ENCODE measurements around the gene PRPF38B.

PRPF38B gene, protein sequence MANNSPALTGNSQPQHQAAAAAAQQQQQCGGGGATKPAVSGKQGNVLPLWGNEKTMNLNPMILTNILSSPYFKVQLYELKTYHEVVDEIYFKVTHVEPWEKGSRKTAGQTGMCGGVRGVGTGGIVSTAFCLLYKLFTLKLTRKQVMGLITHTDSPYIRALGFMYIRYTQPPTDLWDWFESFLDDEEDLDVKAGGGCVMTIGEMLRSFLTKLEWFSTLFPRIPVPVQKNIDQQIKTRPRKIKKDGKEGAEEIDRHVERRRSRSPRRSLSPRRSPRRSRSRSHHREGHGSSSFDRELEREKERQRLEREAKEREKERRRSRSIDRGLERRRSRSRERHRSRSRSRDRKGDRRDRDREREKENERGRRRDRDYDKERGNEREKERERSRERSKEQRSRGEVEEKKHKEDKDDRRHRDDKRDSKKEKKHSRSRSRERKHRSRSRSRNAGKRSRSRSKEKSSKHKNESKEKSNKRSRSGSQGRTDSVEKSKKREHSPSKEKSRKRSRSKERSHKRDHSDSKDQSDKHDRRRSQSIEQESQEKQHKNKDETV

DNA sequence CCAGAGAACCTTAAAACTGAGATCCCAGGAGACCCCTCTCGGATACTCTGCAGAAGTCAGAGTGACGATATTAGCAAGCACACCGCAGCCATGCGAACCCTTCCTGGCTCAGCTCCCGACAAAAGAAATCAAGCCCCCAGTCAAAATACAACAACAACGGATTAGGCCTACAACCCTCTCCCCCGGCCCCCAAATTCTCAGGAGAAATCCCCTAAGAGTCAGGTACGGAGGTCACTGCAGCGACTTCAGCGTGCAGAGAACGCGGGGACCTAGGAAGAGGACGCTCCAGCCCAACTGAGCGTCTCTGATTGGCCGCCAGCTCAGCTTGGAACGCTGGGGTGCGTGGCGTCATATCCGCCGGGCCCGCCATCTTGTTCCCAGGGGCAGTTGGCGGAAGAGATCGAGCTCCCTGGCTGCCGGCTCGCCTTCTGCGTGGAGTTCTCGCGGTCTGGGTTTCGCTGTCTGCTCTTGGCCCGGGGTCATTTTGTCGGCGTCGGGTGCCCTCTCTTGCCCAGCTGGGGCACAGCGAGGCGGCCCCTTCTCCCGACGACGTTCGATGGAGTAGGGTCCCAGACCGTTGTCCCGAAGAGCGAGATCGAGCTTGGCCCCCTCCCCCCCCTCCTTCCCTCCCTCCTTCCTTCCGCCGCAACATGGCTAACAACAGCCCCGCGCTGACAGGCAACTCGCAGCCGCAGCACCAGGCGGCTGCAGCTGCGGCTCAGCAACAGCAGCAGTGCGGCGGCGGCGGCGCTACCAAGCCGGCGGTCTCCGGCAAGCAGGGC lies at the start of gene PRPF38B:
TSS of gene PRPF38B (plus strand) at position 369 of the 782 bp plus-strand sequence. CDS start at position 651, 282 bp downstream.
- no peaks in the 10 kb centered on the region for H3K27me3 ChIP-seq (ENCODE audit: low read depth)
- in situ Hi-C loops (cut with MboI; ENCODE audit: low sequenced_read_pairs) = no loop called here
- H3K4me1 ChIP-seq = peaks cover 19% of the 10 kb centered on the region
- peak within 1 kb of the TSS; percentile 92 for H3K4me3 ChIP-seq
- peak; percentile 92 to 94 for DNase-seq (ENCODE audit: low spot score in 2 of 2)
- no peaks in the 10 kb centered on the region for H3K9me3 ChIP-seq
- H3K36me3 ChIP-seq (replicated peaks) = peaks cover 25% of the 10 kb centered on the region

- DNase-seq (ENCODE audit: low spot score in 2 of 2) = peak; percentile 56 to 71
- no peaks in the 10 kb centered on the region for H3K9me3 ChIP-seq
- no peaks in the 10 kb centered on the region for H3K36me3 ChIP-seq (replicated peaks)
- no peaks in the 10 kb centered on the region for H3K4me1 ChIP-seq
- H3K4me3 ChIP-seq = no peak overlapping the region
- in situ Hi-C loops (cut with MboI; ENCODE audit: low sequenced_read_pairs) = no loop called here
- H3K27me3 ChIP-seq (ENCODE audit: low read depth) = no peaks in the 10 kb centered on the region
These were observed 48.4 kb upstream of the PRPF38B start for GRCh38 chr1:108643492-108644335.

DNA sequence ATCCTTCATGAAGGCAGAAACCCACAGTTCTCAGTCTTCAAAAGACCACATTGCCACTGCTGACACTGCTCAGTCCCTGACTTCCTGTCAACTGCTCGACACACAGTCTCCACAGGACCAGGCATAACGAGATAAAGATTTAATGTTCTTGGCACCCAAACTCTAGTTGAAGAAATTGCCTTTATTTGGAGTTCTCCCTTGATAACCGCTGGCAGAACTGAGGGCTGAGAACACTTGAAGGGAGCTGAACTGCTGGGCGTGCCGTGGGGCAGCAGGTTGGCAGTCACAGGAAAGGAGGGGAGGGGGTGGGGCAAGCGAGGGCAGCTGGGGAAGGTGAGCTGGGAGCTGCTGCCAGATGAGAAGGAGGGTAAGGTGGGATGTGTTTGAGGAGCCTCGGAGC lies 47.1 kb upstream of the PRPF38B start:
- Histone ChIP-seq H3K36me3 (replicated peaks) (no peaks in the 10 kb centered on the region), H3K4me1 (no peaks in the 10 kb centered on the region), H3K4me3 (no peak overlapping the region), H3K9me3 (no peaks in the 10 kb centered on the region), H3K27me3 (ENCODE audit: low read depth) (no peaks in the 10 kb centered on the region)
- in situ Hi-C loops (cut with MboI; ENCODE audit: low sequenced_read_pairs) = no loop called here
- DNase-seq (ENCODE audit: low spot score in 2 of 2) = no peak

- H3K36me3 ChIP-seq (replicated peaks) = no peaks in the 10 kb centered on the region
- H3K4me3 ChIP-seq = no peak overlapping the region
- DNase-seq (ENCODE audit: low spot score in 2 of 2) = no peak
- H3K4me1 ChIP-seq = no peaks in the 10 kb centered on the region
- H3K27me3 ChIP-seq (ENCODE audit: low read depth) = no peaks in the 10 kb centered on the region
- in situ Hi-C loops (cut with MboI; ENCODE audit: low sequenced_read_pairs) = no loop called here
- no peaks in the 10 kb centered on the region for H3K9me3 ChIP-seq
These were observed 46.4 kb upstream of the PRPF38B start for GRCh38 chr1:108645564-108646184.

DNA sequence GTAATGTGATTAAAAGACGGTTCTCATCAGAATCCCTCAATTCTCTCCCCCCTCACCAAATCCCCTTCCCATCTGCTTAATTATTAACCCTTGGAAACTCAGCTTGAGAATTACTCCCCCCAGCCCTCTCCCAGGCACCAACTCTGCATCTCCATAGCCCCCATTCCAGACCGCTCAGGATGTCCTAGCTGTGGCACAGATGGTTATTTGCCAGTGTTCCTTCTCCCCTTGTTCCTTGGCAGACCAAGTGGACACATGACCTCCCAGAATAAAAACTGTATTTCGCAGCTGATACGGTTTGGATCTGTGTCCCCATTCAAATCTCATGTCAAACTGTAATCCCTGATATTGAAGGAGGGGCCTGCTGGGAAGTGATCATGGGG lies 45.9 kb upstream of the PRPF38B start:
- no peaks in the 10 kb centered on the region for H3K9me3 ChIP-seq
- in situ Hi-C loops (cut with MboI; ENCODE audit: low sequenced_read_pairs) = no loop called here
- no peak overlapping the region for H3K4me3 ChIP-seq

GRCh38 chr1:108646648-108647269 lies 45.4 kb upstream of the PRPF38B start:
- no peaks in the 10 kb centered on the region for H3K27me3 ChIP-seq (ENCODE audit: low read depth)
- H3K4me3 ChIP-seq = no peak overlapping the region
- H3K36me3 ChIP-seq (replicated peaks) = no peaks in the 10 kb centered on the region
- H3K4me1 ChIP-seq = no peaks in the 10 kb centered on the region
- no peaks in the 10 kb centered on the region for H3K9me3 ChIP-seq
- in situ Hi-C loops (cut with MboI; ENCODE audit: low sequenced_read_pairs) = no loop called here
- peak in 1 of 2 experiments; percentile 21 for DNase-seq (ENCODE audit: low spot score in 2 of 2)

More for the DNA sequence above, 45.9 kb upstream of the PRPF38B start:
- Histone ChIP-seq H3K4me1 (no peaks in the 10 kb centered on the region), H3K27me3 (ENCODE audit: low read depth) (no peaks in the 10 kb centered on the region), H3K36me3 (replicated peaks) (no peaks in the 10 kb centered on the region)
- DNase-seq (ENCODE audit: low spot score in 2 of 2) = no peak

DNA sequence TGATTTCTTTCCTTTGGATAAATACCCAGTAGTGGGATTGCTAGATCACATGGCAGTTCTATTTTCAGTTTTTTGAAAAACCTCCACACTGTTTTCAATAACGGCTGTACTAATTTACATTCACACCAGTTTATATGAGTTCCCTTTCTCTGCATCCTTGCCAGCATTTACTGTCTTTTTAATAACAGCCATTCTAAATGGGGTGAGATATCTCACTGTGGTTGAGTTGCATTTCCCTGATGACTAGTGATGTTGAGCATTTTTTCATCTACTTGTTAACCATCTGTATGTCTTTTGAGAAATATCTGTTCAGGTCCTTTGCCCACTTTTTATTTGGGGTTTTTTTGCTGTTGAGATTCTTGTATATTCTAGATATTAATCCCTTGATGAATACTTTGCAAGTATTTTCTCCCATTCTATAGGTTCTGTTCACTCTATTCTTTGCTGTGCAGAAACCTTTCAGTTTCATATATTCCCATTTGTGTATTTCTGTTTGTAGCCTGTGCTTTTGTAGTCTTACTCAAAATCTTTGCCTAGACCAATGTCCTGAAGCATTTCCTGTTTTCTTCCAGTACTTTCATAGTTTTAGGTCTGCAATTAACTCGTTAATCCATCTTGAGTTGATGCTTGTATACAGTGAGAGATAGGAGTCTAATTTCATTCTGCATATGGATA lies 38.5 kb upstream of the PRPF38B start:
- Histone ChIP-seq H3K36me3 (replicated peaks) (no peaks in the 10 kb centered on the region), H3K4me3 (no peak overlapping the region), H3K27me3 (ENCODE audit: low read depth) (peaks cover 7% of the 10 kb centered on the region), H3K4me1 (no peaks in the 10 kb centered on the region), H3K9me3 (no peaks in the 10 kb centered on the region)
- in situ Hi-C loops (cut with MboI; ENCODE audit: low sequenced_read_pairs) = no loop called here
- no peak for DNase-seq (ENCODE audit: low spot score in 2 of 2)

DNA sequence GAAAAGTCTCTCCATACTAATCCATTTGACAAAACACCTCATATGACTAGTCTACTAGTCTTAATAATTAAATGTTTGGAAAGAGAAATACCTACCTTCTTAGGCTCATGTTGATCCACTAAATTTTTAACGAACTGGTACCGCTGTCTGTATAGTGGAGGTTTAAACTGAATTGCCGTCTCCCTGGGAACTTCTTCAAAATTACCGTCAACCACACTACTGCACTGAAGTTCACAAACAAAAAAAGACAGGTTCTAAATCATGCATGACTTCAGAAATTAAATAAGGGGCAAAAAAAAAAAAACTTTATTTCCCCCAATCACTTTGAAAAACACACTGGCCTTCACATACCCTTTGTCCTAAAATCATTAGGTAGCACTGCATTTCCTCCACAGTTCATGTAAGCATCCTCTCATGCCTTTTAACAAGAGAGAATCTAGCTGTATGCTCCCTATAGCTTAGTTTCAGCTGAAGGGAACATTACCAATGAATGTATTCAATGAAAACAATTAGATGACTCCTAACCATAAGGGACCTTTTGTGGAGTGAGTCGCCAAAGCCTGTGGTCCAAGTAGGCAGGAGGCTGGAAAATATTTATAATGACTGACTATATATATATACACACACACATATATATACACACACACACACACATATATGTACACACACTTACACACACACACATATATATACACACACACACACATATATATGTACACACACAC lies 34.6 kb upstream of the PRPF38B start:
- in situ Hi-C loops (cut with MboI; ENCODE audit: low sequenced_read_pairs) = no loop called here
- Histone ChIP-seq H3K4me3 (no peak overlapping the region), H3K27me3 (ENCODE audit: low read depth) (peaks cover 7% of the 10 kb centered on the region), H3K4me1 (no peaks in the 10 kb centered on the region), H3K36me3 (replicated peaks) (no peaks in the 10 kb centered on the region), H3K9me3 (no peaks in the 10 kb centered on the region)
- no peak for DNase-seq (ENCODE audit: low spot score in 2 of 2)

GRCh38 chr1:108661030-108661609 lies 31.0 kb upstream of the PRPF38B start, which contains the start of gene HENMT1:
TSS of gene HENMT1 (minus strand) at chr1:108661093. CDS start at chr1:108659884, 1,209 bp downstream.
- no peak within 1 kb of the TSS for H3K4me3 ChIP-seq
- in situ Hi-C loops (cut with MboI; ENCODE audit: low sequenced_read_pairs) = no loop called here

GRCh38 chr1:108663074-108663473 lies 29.0 kb upstream of the PRPF38B start:
- no peaks in the 10 kb centered on the region for H3K27me3 ChIP-seq (ENCODE audit: low read depth)
- in situ Hi-C loops (cut with MboI; ENCODE audit: low sequenced_read_pairs) = no loop called here
- no peak overlapping the region for H3K4me3 ChIP-seq
- H3K36me3 ChIP-seq (replicated peaks) = no peaks in the 10 kb centered on the region
- no peaks in the 10 kb centered on the region for H3K4me1 ChIP-seq
- no peaks in the 10 kb centered on the region for H3K9me3 ChIP-seq
- DNase-seq (ENCODE audit: low spot score in 2 of 2) = no peak

More at GRCh38 chr1:108661030-108661609, 31.0 kb upstream of the PRPF38B start, which contains the start of gene HENMT1:
- no peaks in the 10 kb centered on the region for H3K36me3 ChIP-seq (replicated peaks)
- H3K9me3 ChIP-seq = no peaks in the 10 kb centered on the region
- no peaks in the 10 kb centered on the region for H3K4me1 ChIP-seq
- peaks cover 1% of the 10 kb centered on the region; the same call in 1 of the 2 replicates for H3K27me3 ChIP-seq (ENCODE audit: low read depth)
- no peak for DNase-seq (ENCODE audit: low spot score in 2 of 2)

DNA sequence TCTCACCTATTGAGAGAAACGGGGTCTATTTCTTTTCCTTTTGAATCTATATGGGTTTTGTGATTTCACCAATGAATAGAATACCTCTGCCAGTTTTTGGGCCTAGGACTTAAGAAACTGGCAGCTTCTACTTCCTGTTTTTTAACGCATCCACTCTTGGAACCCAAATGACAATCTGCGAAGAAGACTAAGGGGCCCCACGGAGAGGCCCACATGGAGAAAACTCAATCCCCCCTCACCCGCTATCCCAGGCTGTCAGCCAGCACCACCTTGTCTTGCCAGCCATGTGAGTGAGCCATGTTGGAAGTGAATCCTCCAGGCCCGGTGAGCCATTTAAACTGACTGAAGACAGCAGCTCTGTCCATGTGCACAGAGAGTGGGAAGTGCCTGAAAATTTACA lies 27.6 kb upstream of the PRPF38B start:
- H3K36me3 ChIP-seq (replicated peaks) = no peaks in the 10 kb centered on the region
- no peak overlapping the region for H3K4me3 ChIP-seq
- no peak for DNase-seq (ENCODE audit: low spot score in 2 of 2)
- no peaks in the 10 kb centered on the region for H3K4me1 ChIP-seq
- no peaks in the 10 kb centered on the region for H3K9me3 ChIP-seq
- in situ Hi-C loops (cut with MboI; ENCODE audit: low sequenced_read_pairs) = no loop called here
- no peaks in the 10 kb centered on the region for H3K27me3 ChIP-seq (ENCODE audit: low read depth)

Measured in HAP-1 (cell line).